Kidney (tissue), 14 donors: ENCODE data around the gene USP2. TPM values are rescaled to one million over a fixed set of nuclear protein-coding genes. Genes with fewer than 3 reads are reported as not detected.
A peak's percentile ranks its signal among the peaks of the same experiment; 100 is the strongest.

Experiments used
- DNase-seq, 5 donors: peaks; one replicate each; pipeline ENCODE4 v3.0.0-alpha.2; 2013 to 2020
- FAIRE-seq: peaks from 2 replicates; lab custom pipeline; 2012; peaks lifted over from hg19 to GRCh38; lab: Jason Lieb, UNC
- H3K27ac ChIP-seq, 2 donors: one replicate each; pipeline ENCODE4 v1.7.0; 2013; ENCODE audit warnings: low read depth in 2 of 2, low read length in 2 of 2, inconsistent platforms in 1 of 2
- H3K27me3 ChIP-seq: one replicate; pipeline ENCODE4 v1.7.1; 2013; ENCODE audit warnings: low read length, inconsistent platforms; ENCODE audit not compliant: control insufficient read depth, insufficient read depth
- H3K36me3 ChIP-seq, 3 donors: one replicate each; pipeline versions ENCODE4 v1.7.0 to v1.7.1; 2013; ENCODE audit warnings: low read length in 3 of 3, control low read depth in 1 of 3, inconsistent platforms in 1 of 3; ENCODE audit not compliant: insufficient read depth in 3 of 3, control insufficient read depth in 2 of 3
- H3K4me1 ChIP-seq, 3 donors: one replicate each; pipeline versions ENCODE4 v1.7.0 to v1.7.1; 2013; ENCODE audit warnings: low read length in 3 of 3, inconsistent platforms in 1 of 3, low read depth in 1 of 3; ENCODE audit not compliant: control insufficient read depth in 2 of 3, insufficient read depth in 2 of 3
- H3K4me3 ChIP-seq, 3 donors: one replicate each; pipeline versions ENCODE4 v1.7.0 to v1.8.1; 2013; ENCODE audit warnings: low read length in 3 of 3, control low read depth in 1 of 3, inconsistent platforms in 1 of 3
- H3K9ac ChIP-seq, 3 donors: one replicate each; pipeline versions ENCODE4 v1.7.0 to v1.7.1; 2013; ENCODE audit warnings: low read length in 3 of 3, control low read depth in 1 of 3, inconsistent platforms in 1 of 3
- H3K9me3 ChIP-seq, 3 donors: one replicate each; pipeline versions ENCODE4 v1.7.0 to v1.7.1; 2013; ENCODE audit warnings: low read length in 3 of 3, control low read depth in 1 of 3, inconsistent platforms in 1 of 3; ENCODE audit not compliant: control insufficient read depth in 2 of 3, insufficient read depth in 1 of 3
- intact Hi-C: fragments of 100-400 bp; cut with DNase I; formaldehyde crosslinking; loops from one replicate; pipeline ENCODE4 v1.11.1; 2022
- polyA plus RNA-seq: library from polyadenylated mRNA; stranded (reverse); fragments of 350-450 nt; fragmentation: Illumina TruSeq; extraction: RNeasy Lipid Tissue Mini Kit (QIAGEN cat#74804); gene quantifications from one replicate; pipeline ENCODE4 v1.2.3, GENCODE V29; 2014; ENCODE audit warnings: low read depth, low replicate concordance; ENCODE audit not compliant: insufficient read depth
- total RNA-seq: library from RNA; stranded (reverse); fragmentation: NEBNext Ultra II Directional; extraction: Animal tissue kit (Norgen Biotek cat#: 25700); gene quantifications from one replicate; pipeline ENCODE4 v1.2.1, GENCODE V29; 2021
- TF ChIP-seq, protein P1 (sequence below): IDR thresholded peaks from 3 replicates; pipeline ENCODE4 v1.5.1; 2012; ENCODE audit warnings: mild to moderate bottlenecking, moderate library complexity, borderline replicate concordance; ENCODE audit not compliant: insufficient read depth; ENCODE audit errors: extremely low read depth
- donor health status: control.
- donor health status: control.
- donor health status: control.
- donor health status: control.
- donor health status: control.
- donor health status: DM: yes; HTN: yes; CAD: no.
- donor health status: Normal renal cell carcinoma (clear cell type).

Gene USP2
- total and polyA plus RNA-seq, 2 donors from 2014 or later, result 30.4 to 57.6 TPM

DNA sequence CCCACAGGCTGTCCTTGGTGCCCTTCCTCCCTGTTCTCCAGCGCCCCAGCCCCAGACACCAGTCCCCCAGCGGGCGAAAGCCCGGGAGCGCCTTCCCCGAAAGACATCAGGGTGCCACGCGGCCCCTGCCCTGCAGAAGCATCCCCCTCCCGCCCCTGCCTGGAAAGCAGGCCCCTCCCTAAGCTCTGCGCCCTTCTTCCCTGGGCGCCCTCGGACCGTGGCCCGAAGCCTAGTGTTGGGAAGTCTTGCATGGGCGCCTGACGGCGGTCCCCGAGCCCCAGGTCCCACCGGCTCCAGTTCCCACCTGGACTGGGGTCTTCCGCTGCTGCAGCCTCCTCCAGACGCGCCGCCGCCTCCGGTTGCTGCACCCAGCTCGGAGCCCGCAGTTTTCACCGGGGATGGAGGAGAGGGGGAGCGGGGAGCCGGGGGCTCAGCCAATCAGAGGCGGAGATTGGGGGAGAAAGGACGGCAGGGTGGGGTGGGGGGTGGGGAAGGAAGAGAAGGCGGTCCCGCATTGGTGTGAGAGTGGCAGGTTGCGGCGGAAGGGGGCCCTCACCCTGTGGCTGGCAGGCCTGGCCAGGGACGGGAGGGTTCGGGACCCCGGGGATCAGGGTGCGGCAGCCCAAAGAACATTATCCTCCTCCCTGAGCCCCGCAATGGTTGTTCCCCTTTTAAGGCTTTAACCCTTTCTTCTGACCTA, 41.5 kb upstream of the USP2 start, which contains the start of gene THY1:
TSS of gene THY1 (minus strand) at position 364 of the 700 bp plus-strand sequence. CDS start 2,267 bp downstream, outside the sequence.
- H3K27ac ChIP-seq, result peak within 1 kb of the TSS; percentile 5 to 58
- FAIRE-seq (no peak), DNase-seq (peak in 4 of 5 donors; percentile 53 to 80 (median 68))
- H3K27me3 ChIP-seq, result no peaks in the 10 kb centered on the region
- H3K9ac ChIP-seq, result peak within 1 kb of the TSS in 2 of 3 donors; percentile 15 to 59
- intact Hi-C loops, result no loop called here
- TF ChIP-seq, protein P1, sequence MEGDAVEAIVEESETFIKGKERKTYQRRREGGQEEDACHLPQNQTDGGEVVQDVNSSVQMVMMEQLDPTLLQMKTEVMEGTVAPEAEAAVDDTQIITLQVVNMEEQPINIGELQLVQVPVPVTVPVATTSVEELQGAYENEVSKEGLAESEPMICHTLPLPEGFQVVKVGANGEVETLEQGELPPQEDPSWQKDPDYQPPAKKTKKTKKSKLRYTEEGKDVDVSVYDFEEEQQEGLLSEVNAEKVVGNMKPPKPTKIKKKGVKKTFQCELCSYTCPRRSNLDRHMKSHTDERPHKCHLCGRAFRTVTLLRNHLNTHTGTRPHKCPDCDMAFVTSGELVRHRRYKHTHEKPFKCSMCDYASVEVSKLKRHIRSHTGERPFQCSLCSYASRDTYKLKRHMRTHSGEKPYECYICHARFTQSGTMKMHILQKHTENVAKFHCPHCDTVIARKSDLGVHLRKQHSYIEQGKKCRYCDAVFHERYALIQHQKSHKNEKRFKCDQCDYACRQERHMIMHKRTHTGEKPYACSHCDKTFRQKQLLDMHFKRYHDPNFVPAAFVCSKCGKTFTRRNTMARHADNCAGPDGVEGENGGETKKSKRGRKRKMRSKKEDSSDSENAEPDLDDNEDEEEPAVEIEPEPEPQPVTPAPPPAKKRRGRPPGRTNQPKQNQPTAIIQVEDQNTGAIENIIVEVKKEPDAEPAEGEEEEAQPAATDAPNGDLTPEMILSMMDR, result no peak
- H3K9me3 ChIP-seq, result no peaks in the 10 kb centered on the region
- peaks cover 3 to 31% (median 30%) of the 10 kb centered on the region in 3 donors for H3K4me1 ChIP-seq
- H3K36me3 ChIP-seq, result no peaks in the 10 kb centered on the region
- H3K4me3 ChIP-seq, result peak within 1 kb of the TSS; percentile 43 to 62 (median 44)

- intact Hi-C loops, result no loop called here
Observed at GRCh38 chr11:119421941-119422808, 40.7 kb upstream of the USP2 start.

GRCh38 chr11:119421351-119421750, 39.9 kb upstream of the USP2 start:
- Histone ChIP-seq H3K27me3 (no peaks in the 10 kb centered on the region), H3K27ac (peak overlapping the region in 1 of 2 donors; percentile 58), H3K4me3 (peak overlapping the region; percentile 28 to 62 (median 43)), H3K4me1 (peaks cover 3 to 34% (median 30%) of the 10 kb centered on the region in 3 donors), H3K9ac (peak overlapping the region in 2 of 3 donors; percentile 13 to 17), H3K36me3 (no peaks in the 10 kb centered on the region), H3K9me3 (no peaks in the 10 kb centered on the region)
- FAIRE-seq (no peak), DNase-seq (no peak)
- TF ChIP-seq, protein P1, result no peak
- intact Hi-C loops, result no loop called here

More at GRCh38 chr11:119421941-119422808, 40.7 kb upstream of the USP2 start:
- Histone ChIP-seq H3K4me1 (peaks cover 3 to 34% (median 30%) of the 10 kb centered on the region in 3 donors), H3K9ac (peak overlapping the region in 2 of 3 donors; percentile 15 to 59), H3K36me3 (no peaks in the 10 kb centered on the region), H3K27ac (peak overlapping the region; percentile 5 to 58), H3K27me3 (no peaks in the 10 kb centered on the region), H3K9me3 (no peaks in the 10 kb centered on the region), H3K4me3 (peak overlapping the region; percentile 43 to 62 (median 44))
- FAIRE-seq (no peak), DNase-seq (peak in 4 of 5 donors; percentile 61 to 70 (median 66))
- TF ChIP-seq, protein P1, result no peak
